MM.1S (cell line): ENCODE results near the gene WIPF2.

Experiments used
- EZH2 ChIP-seq: fragments of 300-600 bp; sonication (generic); optimal IDR thresholded peaks from 2 replicates; pipeline ENCODE3; 2017; ENCODE audit warnings: low read depth, mild to moderate bottlenecking, antibody characterized with exemption, low read length, mixed read lengths
- TF ChIP-seq, protein P1 (sequence below): fragments of 300-600 bp; sonication (generic); IDR thresholded peaks from 2 replicates; pipeline ENCODE4 v1.5.1; 2016; ENCODE audit warnings: antibody characterized with exemption, low read length, mixed read lengths

DNA sequence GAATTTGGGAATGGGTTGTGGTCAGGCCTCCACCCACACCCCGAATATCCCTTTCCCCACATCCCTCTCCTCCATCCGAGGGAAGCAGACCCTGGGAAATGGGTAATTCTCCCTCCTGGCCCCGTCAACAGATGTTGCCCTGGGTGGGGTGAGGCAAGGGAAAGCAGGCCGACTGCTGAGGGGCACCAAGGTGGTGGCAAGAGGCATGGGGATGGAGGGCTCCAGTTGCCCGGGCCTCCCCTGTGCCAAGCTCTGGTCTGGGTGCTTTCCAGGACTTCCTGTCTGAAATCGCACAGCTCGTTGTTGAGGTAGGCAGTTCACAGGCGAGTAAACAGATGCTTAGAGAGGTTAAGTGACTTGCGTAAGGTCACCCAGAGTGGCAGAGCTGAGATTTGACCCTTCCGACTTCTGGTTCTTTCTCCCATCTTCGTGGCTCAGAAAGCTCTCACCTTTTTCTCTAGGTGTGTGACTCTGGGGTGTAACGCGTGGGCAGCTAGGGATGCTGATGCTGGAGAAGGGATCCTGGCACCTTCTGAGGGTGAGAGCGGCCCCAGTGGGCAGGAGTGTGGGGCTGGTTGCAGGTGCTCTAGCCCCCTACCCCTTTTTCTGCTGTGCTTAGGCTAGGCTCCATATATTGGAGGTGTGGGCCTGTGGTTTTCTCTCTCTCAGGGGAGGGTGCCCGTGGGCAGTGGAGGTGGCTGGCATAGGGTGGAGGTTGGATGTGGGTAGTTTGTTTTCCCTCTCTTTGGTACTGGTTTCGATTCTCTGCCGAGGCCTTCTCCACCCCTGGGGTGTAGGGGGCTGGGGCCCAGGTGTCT lies 107.1 kb downstream of the WIPF2 start:
- TF ChIP-seq, protein P1, sequence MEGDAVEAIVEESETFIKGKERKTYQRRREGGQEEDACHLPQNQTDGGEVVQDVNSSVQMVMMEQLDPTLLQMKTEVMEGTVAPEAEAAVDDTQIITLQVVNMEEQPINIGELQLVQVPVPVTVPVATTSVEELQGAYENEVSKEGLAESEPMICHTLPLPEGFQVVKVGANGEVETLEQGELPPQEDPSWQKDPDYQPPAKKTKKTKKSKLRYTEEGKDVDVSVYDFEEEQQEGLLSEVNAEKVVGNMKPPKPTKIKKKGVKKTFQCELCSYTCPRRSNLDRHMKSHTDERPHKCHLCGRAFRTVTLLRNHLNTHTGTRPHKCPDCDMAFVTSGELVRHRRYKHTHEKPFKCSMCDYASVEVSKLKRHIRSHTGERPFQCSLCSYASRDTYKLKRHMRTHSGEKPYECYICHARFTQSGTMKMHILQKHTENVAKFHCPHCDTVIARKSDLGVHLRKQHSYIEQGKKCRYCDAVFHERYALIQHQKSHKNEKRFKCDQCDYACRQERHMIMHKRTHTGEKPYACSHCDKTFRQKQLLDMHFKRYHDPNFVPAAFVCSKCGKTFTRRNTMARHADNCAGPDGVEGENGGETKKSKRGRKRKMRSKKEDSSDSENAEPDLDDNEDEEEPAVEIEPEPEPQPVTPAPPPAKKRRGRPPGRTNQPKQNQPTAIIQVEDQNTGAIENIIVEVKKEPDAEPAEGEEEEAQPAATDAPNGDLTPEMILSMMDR = no peak
- no peak for TF ChIP-seq EZH2
